H1 (cell line): ENCODE results near the gene PAQR4. TPM values are rescaled to one million over a fixed set of nuclear protein-coding genes. Genes with fewer than 3 reads are reported as not detected.
A peak's percentile ranks its signal among the peaks of the same experiment; 100 is the strongest.

Experiments
- CTCF ChIA-PET: fragments of 300-600 bp; sonication (Branson Sonifier 250); formaldehyde crosslinking; loops from one replicate; lab custom pipeline; 2021; ENCODE audit not compliant: partially characterized antibody; lab: Charles Lee
- POLR2A ChIA-PET: fragments of 300-600 bp; sonication (Branson Sonifier 250); formaldehyde crosslinking; loops from one replicate; lab custom pipeline; 2021; ENCODE audit warnings: inconsistent platforms; ENCODE audit not compliant: partially characterized antibody; lab: Charles Lee
- DNase-seq, 2 experiments: peaks; one replicate each; pipeline versions ENCODE4 v3.0.0 to v3.0.0-alpha.2; 2010 to 2022; ENCODE audit warnings: low spot score in 2 of 2, low read depth in 1 of 2, mixed read lengths in 1 of 2
- FAIRE-seq: peaks from 2 replicates; lab custom pipeline; 2011; peaks lifted over from hg19 to GRCh38; lab: Jason Lieb, UNC
- H2AFZ ChIP-seq: 2 replicates; pipeline ENCODE4 v1.8.1; 2012; ENCODE audit warnings: low read length, inconsistent platforms
- H2AK5ac ChIP-seq: 2 replicates; pipeline ENCODE4 v1.6.1; 2013; ENCODE audit warnings: low read depth, low read length
- H2BK120ac ChIP-seq: replicated peaks from 2 replicates; pipeline ENCODE3; 2013; ENCODE audit warnings: low read depth, low read length, inconsistent platforms
- H2BK12ac ChIP-seq: 2 replicates; pipeline ENCODE4 v1.6.1; 2013; ENCODE audit warnings: low read depth, low read length
- H2BK15ac ChIP-seq: 2 replicates; pipeline ENCODE4 v1.6.1; 2013; ENCODE audit warnings: low read length
- H2BK20ac ChIP-seq: 2 replicates; pipeline ENCODE4 v1.6.1; 2013; ENCODE audit warnings: low read length
- H2BK5ac ChIP-seq: 2 replicates; pipeline ENCODE4 v1.6.1; 2013; ENCODE audit warnings: low read depth, low read length
- H3K14ac ChIP-seq: 2 replicates; pipeline ENCODE4 v1.6.1; 2013; ENCODE audit warnings: inconsistent platforms; ENCODE audit not compliant: insufficient read length
- H3K18ac ChIP-seq: 2 replicates; pipeline ENCODE4 v1.6.1; 2013; ENCODE audit warnings: low read length; ENCODE audit errors: extremely low read depth
- H3K23ac ChIP-seq: 2 replicates; pipeline ENCODE4 v1.6.1; 2013; ENCODE audit warnings: inconsistent platforms; ENCODE audit not compliant: insufficient read length
- H3K23me2 ChIP-seq: 2 replicates; pipeline ENCODE4 v1.6.1; 2013; ENCODE audit warnings: low read depth, low read length
- H3K27ac ChIP-seq: 2 replicates; pipeline ENCODE4 v1.6.1; 2011; ENCODE audit warnings: low read depth, low read length, inconsistent platforms
- H3K27me3 ChIP-seq, 4 experiments: replicated peaks in 1 of 4; 1 replicate in 1 of 4; 2 replicates in 3 of 4; pipeline versions ENCODE4 v1.6.1 to v1.8.1; 2011 to 2013; ENCODE audit warnings: low read length in 3 of 4, mild to moderate bottlenecking in 3 of 4, inconsistent platforms in 2 of 4, mixed read lengths in 2 of 4, moderate library complexity in 1 of 4; ENCODE audit not compliant: control insufficient read depth in 3 of 4, insufficient read depth in 3 of 4; ENCODE audit errors: extremely low read depth in 1 of 4
- H3K36me3 ChIP-seq, 4 experiments: 2 replicates each; pipeline versions ENCODE4 v1.6.1 to v1.8.1; 2011 to 2013; ENCODE audit warnings: mild to moderate bottlenecking in 4 of 4, low read length in 3 of 4, moderate library complexity in 2 of 4, control low read depth in 1 of 4, inconsistent platforms in 1 of 4; ENCODE audit not compliant: insufficient read depth in 4 of 4, control insufficient read depth in 2 of 4
- H3K4ac ChIP-seq: replicated peaks from 2 replicates; pipeline ENCODE3; 2013; ENCODE audit warnings: low read length, low read depth, mixed read lengths, inconsistent platforms; ENCODE audit not compliant: insufficient read length
- H3K4me1 ChIP-seq, 4 experiments: replicated peaks in 1 of 4; 1 replicate in 1 of 4; 2 replicates in 3 of 4; pipeline versions ENCODE4 v1.6.1 to v1.8.1; 2011 to 2013; ENCODE audit warnings: low read length in 3 of 4, inconsistent platforms in 2 of 4, mixed read lengths in 1 of 4; ENCODE audit not compliant: insufficient read depth in 4 of 4, control insufficient read depth in 3 of 4
- H3K4me2 ChIP-seq, 2 experiments: 2 replicates each; pipeline versions ENCODE4 v1.6.1 to v1.8.1; 2011 to 2013; ENCODE audit warnings: low read depth in 2 of 2, low read length in 2 of 2, control low read depth in 1 of 2, inconsistent platforms in 1 of 2, mild to moderate bottlenecking in 1 of 2; ENCODE audit not compliant: insufficient read depth in 1 of 2
- H3K4me3 ChIP-seq, 4 experiments: fragments of 200-600, 300-600 bp in 1 of 4; sonication (generic), shearing (Covaris generic), sonication (Bioruptor Twin) in 1 of 4; 2 replicates each; pipeline versions ENCODE4 v1.5.1 to v1.8.1; 2011 to 2016; ENCODE audit warnings: low read length in 4 of 4, low read depth in 3 of 4, control low read depth in 2 of 4, inconsistent platforms in 2 of 4, mild to moderate bottlenecking in 2 of 4, mixed read lengths in 1 of 4, moderate library complexity in 1 of 4; ENCODE audit not compliant: insufficient read depth in 2 of 4; ENCODE audit errors: extremely low read depth in 1 of 4
- H3K56ac ChIP-seq: replicated peaks from 2 replicates; pipeline ENCODE3; 2013; ENCODE audit warnings: low read depth, mild to moderate bottlenecking, mixed read lengths, low read length, inconsistent platforms; ENCODE audit not compliant: insufficient read length
- H3K79me1 ChIP-seq: 2 replicates; pipeline ENCODE4 v1.6.1; 2013; ENCODE audit warnings: low read depth, low read length, control low read depth
- H3K79me2 ChIP-seq, 2 experiments: 2 replicates each; pipeline versions ENCODE4 v1.6.1 to v1.8.1; 2012 to 2013; ENCODE audit warnings: low read length in 2 of 2, mild to moderate bottlenecking in 2 of 2, inconsistent platforms in 1 of 2; ENCODE audit not compliant: insufficient read depth in 2 of 2, control insufficient read depth in 1 of 2
- H3K9ac ChIP-seq, 4 experiments: replicated peaks in 1 of 4; 1 replicate in 1 of 4; 2 replicates in 3 of 4; pipeline versions ENCODE4 v1.6.1 to v1.8.1; 2011 to 2013; ENCODE audit warnings: low read depth in 3 of 4, low read length in 3 of 4, control low read depth in 2 of 4, mild to moderate bottlenecking in 2 of 4, moderate library complexity in 2 of 4, inconsistent platforms in 1 of 4; ENCODE audit errors: extremely low read depth in 1 of 4
- H3K9me3 ChIP-seq, 2 experiments: 2 replicates each; pipeline versions ENCODE4 v1.6.1 to v1.8.1; 2012 to 2013; ENCODE audit warnings: mild to moderate bottlenecking in 2 of 2, moderate library complexity in 2 of 2, control low read depth in 1 of 2, inconsistent platforms in 1 of 2, low read depth in 1 of 2, low read length in 1 of 2, mixed read lengths in 1 of 2; ENCODE audit not compliant: insufficient read depth in 2 of 2
- H4K20me1 ChIP-seq, 2 experiments: replicated peaks in 1 of 2; 2 replicates each; pipeline versions ENCODE3 to v1.8.1; 2011 to 2013; ENCODE audit warnings: inconsistent platforms in 2 of 2, low read length in 2 of 2, mild to moderate bottlenecking in 1 of 2; ENCODE audit not compliant: insufficient read depth in 2 of 2, control insufficient read depth in 1 of 2
- H4K5ac ChIP-seq: 2 replicates; pipeline ENCODE4 v1.6.1; 2013; ENCODE audit warnings: low read length, low read depth, mixed read lengths, inconsistent platforms; ENCODE audit not compliant: insufficient read length
- H4K8ac ChIP-seq: 2 replicates; pipeline ENCODE4 v1.8.0; 2013; ENCODE audit warnings: mild to moderate bottlenecking, moderate library complexity, low read length, inconsistent platforms; ENCODE audit not compliant: insufficient read depth; ENCODE audit errors: extremely low read depth
- H4K91ac ChIP-seq: replicated peaks from 2 replicates; pipeline ENCODE3; 2013; ENCODE audit warnings: low read length, mixed read lengths, inconsistent platforms; ENCODE audit not compliant: insufficient read length
- BACH1 ChIP-seq: IDR thresholded peaks from 2 replicates; pipeline ENCODE4 v1.6.1; 2012; ENCODE audit warnings: low read length, improper control_type of control experiment
- EGR1 ChIP-seq: IDR thresholded peaks from 2 replicates; pipeline ENCODE4 v1.6.1; 2011; ENCODE audit warnings: low read depth, low read length, borderline replicate concordance
- JUND ChIP-seq: IDR thresholded peaks from 2 replicates; pipeline ENCODE4 v1.6.1; 2011; ENCODE audit warnings: mild to moderate bottlenecking, improper control_type of control experiment, low read length
- KDM1A ChIP-seq: fragments of 200-600, 300-600 bp; sonication (generic); IDR thresholded peaks from 2 replicates; pipeline ENCODE4 v1.7.1; 2016; ENCODE audit warnings: mild to moderate bottlenecking, low read length, borderline replicate concordance
- WGBS, 2 experiments: shearing (Covaris generic) in 1 of 2; methylation state at CpG; one replicate each; pipeline versions ENCODE4 v1.1.6 to v1.1.7; 2013 to 2015; ENCODE audit warnings: low lambda C conversion rate in 2 of 2, mixed read lengths in 2 of 2, inconsistent platforms in 1 of 2, low coverage in 1 of 2, missing lambda C conversion rate in 1 of 2; ENCODE audit not compliant: insufficient replicate concordance in 2 of 2, insufficient coverage in 1 of 2, insufficient read length in 1 of 2; ENCODE audit errors: extremely low coverage in 1 of 2, missing lambda C conversion rate in 1 of 2; 5-methylcytosine and 5-hydroxymethylcytosine counted together
- polyA plus RNA-seq, 7 experiments: library from polyadenylated mRNA; depleted of rRNA in 3 of 7; stranded (reverse) in 5 of 7; unstranded in 2 of 7; fragments of >200 nt in 5 of 7; fragments of 200-250 nt in 2 of 7; gene quantifications; 1 replicate in 5 of 7; 2 replicates in 1 of 7; 4 replicates in 1 of 7; pipeline versions ENCODE4 v1.2.1 to v1.2.3, GENCODE V29; 2011 to 2013; ENCODE audit warnings: missing spikeins in 2 of 7, mixed read lengths in 2 of 7
- total RNA-seq: library from RNA; stranded (reverse); fragmentation: NEBNext Ultra II Directional; extraction: Animal tissue kit (Norgen Biotek cat#: 25700); gene quantifications from 2 replicates; pipeline ENCODE4 v1.2.1, GENCODE V29; 2021

PAQR4 gene
- total and polyA plus RNA-seq, 2 of the 8 experiments (the other 6 are each of a cell fraction or from before 2014, with no cell fraction given) = 28.2 to 34.6 TPM

DNA sequence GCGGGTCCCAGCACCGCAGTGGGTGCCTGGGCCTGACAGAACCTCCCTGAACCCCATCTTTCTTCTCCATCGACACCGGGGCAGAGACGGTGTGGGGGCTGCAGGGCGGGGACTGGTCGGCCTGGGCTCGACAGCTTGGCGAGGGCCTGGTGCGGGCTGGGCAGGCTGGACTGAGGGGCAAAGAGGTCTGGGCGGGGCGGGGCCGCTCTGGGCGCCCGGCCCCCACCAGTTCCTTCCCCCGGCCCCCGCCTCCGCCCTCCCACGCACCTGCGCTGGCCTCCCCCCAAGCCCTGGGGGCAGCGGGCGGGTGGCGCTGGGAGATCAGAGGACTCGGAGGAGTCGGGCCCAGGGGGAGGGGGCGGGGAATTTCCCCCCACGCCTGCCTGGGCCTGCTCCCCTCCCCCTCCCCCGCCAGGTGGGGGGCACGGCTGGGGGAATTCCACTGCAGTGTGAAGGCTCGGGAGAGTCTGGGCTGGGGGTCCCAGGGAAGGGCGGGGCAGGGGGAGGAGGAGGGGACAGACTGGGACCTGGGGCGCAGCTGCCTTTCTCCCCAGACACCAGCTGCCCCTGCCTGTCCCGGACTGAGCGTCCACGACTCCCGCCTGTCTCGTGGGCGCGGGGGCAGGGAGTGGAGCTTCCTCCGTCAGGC, 6.0 kb upstream of the PAQR4 start:
- Histone ChIP-seq H4K8ac (0 out of 2 replicates have a peak overlapping the region, but pooled peaks have one; percentile 80), H3K18ac (peak overlapping the region; percentile 99), H2BK15ac (peak overlapping the region; percentile 72; the same call in 1 of the 2 replicates), H3K23ac (no peak overlapping the region), H3K27ac (no peak overlapping the region; the same call in 1 of the 2 replicates), H3K4me3 (peak overlapping the region; percentile 39 to 80 (median 59)), H3K9me3 (no peaks in the 10 kb centered on the region), H3K56ac (peak overlapping the region; percentile 25), H3K4me2 (peak overlapping the region; percentile 64 to 86), H2BK5ac (peak overlapping the region; percentile 91; the same call in 1 of the 2 replicates), H3K4ac (peak overlapping the region; percentile 80), H2BK120ac (no peak overlapping the region), H3K79me2 (no peaks in the 10 kb centered on the region), H3K14ac (no peak overlapping the region), H3K27me3 (peaks cover 15 to 25% (median 20%) of the 10 kb centered on the region in 4 experiments; a peak in 6 of 7 replicates), H2BK20ac (peak overlapping the region; percentile 72; the same call in 1 of the 2 replicates), H3K9ac (peak overlapping the region in 1 of 4 experiments; percentile 21; a peak in 1 of 7 replicates), H2BK12ac (peak overlapping the region; percentile 84; the same call in 1 of the 2 replicates), H3K23me2 (peaks cover 18% of the 10 kb centered on the region), H4K91ac (peak overlapping the region; percentile 95), H2AFZ (no peak overlapping the region), H3K79me1 (no peaks in the 10 kb centered on the region), H2AK5ac (no peak overlapping the region), H3K36me3 (no peaks in the 10 kb centered on the region), H3K4me1 (peaks cover 0 to 21% (median 12%) of the 10 kb centered on the region in 4 experiments; a peak in 5 of 7 replicates), H4K20me1 (peaks cover 5 to 8% of the 10 kb centered on the region in 2 experiments), H4K5ac (peak overlapping the region; percentile 85)
- CTCF ChIA-PET = interaction anchor here (1.1 to 5.6 kb wide), 13 partner anchors 10 to 121 kb away, joined by 3 to 41 read pairs (median 5); partner anchors contain the start of gene PKMYT1
- 3% methylated on average over 5 of the region's 40 CpGs; no CpG with 5 or more reads in 1 of the 2 experiments for WGBS, 2 experiments
- peak; percentile 40; the same call in 1 of the 2 replicates for TF ChIP-seq KDM1A
- no peak for TF ChIP-seq JUND
- TF ChIP-seq EGR1 = peak; percentile 29; the same call in 1 of the 2 replicates
- TF ChIP-seq BACH1 = 0 out of 2 replicates have a peak, but pooled peaks have one; percentile 5
- DNase-seq (no peak), FAIRE-seq (no peak)
- POLR2A ChIA-PET = interaction anchor here (1.0 to 25.4 kb wide), 14 partner anchors 8 to 190 kb away, joined by 3 to 455 read pairs (median 4); partner anchors contain the start of genes CLDN6, CLDN9, HCFC1R1 and PKMYT1
